KMS-11 (cell line): ENCODE results near the gene ARMS2.

Source experiments
- H2AFZ ChIP-seq: fragments of 200-600 bp; sonication (generic); 2 replicates; pipeline ENCODE4 v1.6.1; 2016; ENCODE audit warnings: antibody characterized with exemption, mixed run types, low read depth
- H3K27ac ChIP-seq: fragments of 200-600 bp; sonication (generic); 2 replicates; pipeline ENCODE4 v1.6.1; 2016; ENCODE audit warnings: mild to moderate bottlenecking, mixed run types
- H3K27me3 ChIP-seq: fragments of 200-600 bp; sonication (generic); 2 replicates; pipeline ENCODE4 v1.6.1; 2017; ENCODE audit warnings: mild to moderate bottlenecking, low read depth, mixed run types, moderate library complexity; ENCODE audit not compliant: insufficient read depth
- H3K36me3 ChIP-seq: fragments of 200-600 bp; sonication (generic); 2 replicates; pipeline ENCODE4 v1.6.1; 2017; ENCODE audit warnings: mild to moderate bottlenecking, mixed run types; ENCODE audit not compliant: insufficient read depth
- H3K4me1 ChIP-seq: fragments of 200-600 bp; sonication (generic); 2 replicates; pipeline ENCODE4 v1.6.1; 2016; ENCODE audit warnings: mild to moderate bottlenecking, low read depth, mixed run types; ENCODE audit not compliant: poor library complexity, severe bottlenecking
- H3K4me2 ChIP-seq: fragments of 200-600 bp; sonication (generic); 2 replicates; pipeline ENCODE4 v1.7.0; 2016; ENCODE audit warnings: mild to moderate bottlenecking, mixed run types
- H3K4me3 ChIP-seq: fragments of 200-600 bp; sonication (generic); IDR thresholded peaks from 2 replicates; pipeline ENCODE4 v1.6.1; 2017; ENCODE audit warnings: low read depth, low read length, mixed read lengths; ENCODE audit not compliant: insufficient read depth
- H3K79me2 ChIP-seq: fragments of 200-600 bp; sonication (generic); 2 replicates; pipeline ENCODE4 v1.6.1; 2016; ENCODE audit warnings: low read depth, mixed run types; ENCODE audit not compliant: insufficient read depth
- H3K9ac ChIP-seq: fragments of 200-600 bp; sonication (generic); 2 replicates; pipeline ENCODE4 v1.6.1; 2016; ENCODE audit warnings: mild to moderate bottlenecking, mixed run types
- H4K20me1 ChIP-seq: fragments of 200-600 bp; sonication (generic); 2 replicates; pipeline ENCODE4 v1.6.1; 2016; ENCODE audit warnings: mild to moderate bottlenecking, mixed run types; ENCODE audit not compliant: insufficient read depth
- TF ChIP-seq, protein P1 (sequence below): fragments of 200-600 bp; sonication (generic); conservative IDR thresholded peaks from 2 replicates; pipeline ENCODE4 v1.6.1; 2017; ENCODE audit warnings: low read depth, mild to moderate bottlenecking, antibody characterized with exemption, low read length, moderate library complexity, mixed read lengths

The ARMS2 gene

DNA sequence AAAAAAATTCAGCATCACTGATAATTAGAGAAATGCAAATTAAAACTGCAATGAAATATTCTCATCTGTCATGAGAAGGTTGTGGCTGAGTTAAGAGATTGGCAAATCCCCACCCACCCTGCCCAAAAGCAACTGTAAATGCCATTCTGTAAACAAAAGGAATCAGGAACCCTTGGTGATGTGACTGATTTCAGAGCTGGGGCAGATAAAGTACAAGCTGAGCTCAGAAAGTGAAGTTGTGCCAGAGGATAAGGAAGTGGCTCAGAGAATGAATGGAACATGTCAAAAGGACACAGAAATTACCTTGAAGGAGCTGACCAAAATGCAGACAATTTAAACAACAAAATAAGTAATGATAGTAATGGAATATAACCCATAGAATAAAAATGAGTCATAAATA, 32.7 kb upstream of the ARMS2 start:
- Histone ChIP-seq H2AFZ (no peak overlapping the region), H3K36me3 (no peaks in the 10 kb centered on the region), H3K9ac (no peak overlapping the region), H3K4me3 (no peak overlapping the region), H3K27ac (no peak overlapping the region), H3K79me2 (no peaks in the 10 kb centered on the region), H3K4me1 (no peaks in the 10 kb centered on the region), H3K27me3 (no peaks in the 10 kb centered on the region), H4K20me1 (no peaks in the 10 kb centered on the region), H3K4me2 (no peak overlapping the region)
- TF ChIP-seq, protein P1, sequence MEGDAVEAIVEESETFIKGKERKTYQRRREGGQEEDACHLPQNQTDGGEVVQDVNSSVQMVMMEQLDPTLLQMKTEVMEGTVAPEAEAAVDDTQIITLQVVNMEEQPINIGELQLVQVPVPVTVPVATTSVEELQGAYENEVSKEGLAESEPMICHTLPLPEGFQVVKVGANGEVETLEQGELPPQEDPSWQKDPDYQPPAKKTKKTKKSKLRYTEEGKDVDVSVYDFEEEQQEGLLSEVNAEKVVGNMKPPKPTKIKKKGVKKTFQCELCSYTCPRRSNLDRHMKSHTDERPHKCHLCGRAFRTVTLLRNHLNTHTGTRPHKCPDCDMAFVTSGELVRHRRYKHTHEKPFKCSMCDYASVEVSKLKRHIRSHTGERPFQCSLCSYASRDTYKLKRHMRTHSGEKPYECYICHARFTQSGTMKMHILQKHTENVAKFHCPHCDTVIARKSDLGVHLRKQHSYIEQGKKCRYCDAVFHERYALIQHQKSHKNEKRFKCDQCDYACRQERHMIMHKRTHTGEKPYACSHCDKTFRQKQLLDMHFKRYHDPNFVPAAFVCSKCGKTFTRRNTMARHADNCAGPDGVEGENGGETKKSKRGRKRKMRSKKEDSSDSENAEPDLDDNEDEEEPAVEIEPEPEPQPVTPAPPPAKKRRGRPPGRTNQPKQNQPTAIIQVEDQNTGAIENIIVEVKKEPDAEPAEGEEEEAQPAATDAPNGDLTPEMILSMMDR = no peak

DNA sequence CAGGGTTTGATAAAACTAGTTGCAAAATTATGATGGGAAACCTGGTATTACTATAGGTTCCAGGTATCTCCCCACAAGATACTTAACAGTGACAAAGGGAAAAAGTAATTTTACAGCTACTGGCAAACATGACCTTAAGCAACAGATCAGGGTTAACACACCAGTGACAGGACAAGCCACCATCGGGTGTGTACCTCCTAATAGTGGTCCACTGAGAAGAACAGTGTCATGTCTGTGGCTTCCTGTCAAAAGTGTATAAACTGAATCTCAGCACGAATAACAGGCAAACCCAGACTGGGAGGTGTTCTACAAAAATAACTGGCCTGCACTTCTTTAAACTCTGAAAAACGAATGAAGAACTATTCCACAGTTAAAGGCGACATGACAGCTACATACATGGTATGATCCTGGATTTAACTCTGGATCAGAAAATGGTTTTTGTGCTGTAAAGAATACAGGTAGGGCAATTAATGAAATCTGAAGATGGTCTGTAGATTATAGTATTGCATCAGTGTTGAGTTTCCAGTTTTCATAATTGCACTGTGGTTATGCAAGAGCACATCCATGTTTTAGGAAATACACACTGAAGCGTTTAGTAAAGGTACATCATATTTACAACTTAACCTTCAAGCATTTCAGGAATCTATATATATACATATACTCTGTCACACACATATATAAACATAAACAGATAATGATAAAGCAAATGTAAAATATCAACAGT, 32.0 kb upstream of the ARMS2 start:
- H4K20me1 ChIP-seq = no peaks in the 10 kb centered on the region
- H3K27me3 ChIP-seq = no peaks in the 10 kb centered on the region
- H3K79me2 ChIP-seq = no peaks in the 10 kb centered on the region
- no peak overlapping the region for H3K4me2 ChIP-seq
- H3K4me3 ChIP-seq = no peak overlapping the region
- H3K27ac ChIP-seq = no peak overlapping the region
- no peak overlapping the region for H2AFZ ChIP-seq
- no peak overlapping the region for H3K9ac ChIP-seq
- H3K4me1 ChIP-seq = no peaks in the 10 kb centered on the region
- TF ChIP-seq, protein P1 = no peak
- no peaks in the 10 kb centered on the region for H3K36me3 ChIP-seq

DNA sequence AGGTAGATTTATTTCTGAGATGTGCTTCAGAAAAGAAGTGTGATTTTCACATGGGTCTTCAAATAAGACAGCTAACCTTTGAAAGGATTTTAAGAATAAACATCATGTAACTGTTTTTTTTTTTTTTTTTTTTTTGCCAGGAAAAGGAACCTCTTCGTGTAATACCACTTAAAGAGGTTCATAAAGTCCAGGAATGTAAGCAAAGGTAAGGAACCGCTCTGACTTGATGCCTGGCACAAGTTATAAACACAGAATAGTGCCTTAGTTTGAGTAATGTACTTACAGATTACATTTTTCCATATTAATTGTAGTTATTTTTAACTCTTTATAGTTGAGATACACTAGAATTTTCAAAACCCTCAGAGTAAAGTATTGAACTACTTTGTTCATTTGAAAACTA, 30.4 kb upstream of the ARMS2 start:
- no peaks in the 10 kb centered on the region for H3K27me3 ChIP-seq
- H3K36me3 ChIP-seq = no peaks in the 10 kb centered on the region
- H3K4me2 ChIP-seq = no peak overlapping the region
- no peak overlapping the region for H3K27ac ChIP-seq
- H3K9ac ChIP-seq = no peak overlapping the region
- H2AFZ ChIP-seq = no peak overlapping the region
- no peaks in the 10 kb centered on the region for H4K20me1 ChIP-seq
- no peaks in the 10 kb centered on the region for H3K4me1 ChIP-seq
- TF ChIP-seq, protein P1 = no peak
- H3K79me2 ChIP-seq = no peaks in the 10 kb centered on the region
- no peak overlapping the region for H3K4me3 ChIP-seq

DNA sequence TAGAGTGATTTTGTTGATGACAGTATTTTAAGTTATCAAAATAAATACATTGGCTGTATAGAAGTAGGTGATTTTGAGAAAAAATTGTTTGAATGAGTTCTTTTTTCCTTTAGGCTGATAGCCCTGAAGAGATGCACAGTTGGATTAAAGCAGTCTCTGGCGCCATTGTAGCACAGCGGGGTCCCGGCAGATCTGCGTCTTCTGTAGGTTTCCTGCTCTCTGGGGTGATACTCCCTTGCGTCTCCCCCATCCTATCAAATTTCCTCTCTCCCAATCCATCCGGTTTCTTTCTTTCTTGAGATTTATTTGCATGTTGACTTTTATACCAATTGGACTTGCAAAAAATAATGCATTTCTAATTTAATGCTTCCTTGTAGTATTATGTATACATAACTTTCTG, 27.6 kb upstream of the ARMS2 start:
- Histone ChIP-seq H3K27me3 (no peaks in the 10 kb centered on the region), H4K20me1 (no peaks in the 10 kb centered on the region), H3K79me2 (no peaks in the 10 kb centered on the region), H2AFZ (no peak overlapping the region), H3K4me3 (no peak overlapping the region), H3K9ac (no peak overlapping the region), H3K4me1 (no peaks in the 10 kb centered on the region), H3K4me2 (no peak overlapping the region), H3K36me3 (no peaks in the 10 kb centered on the region), H3K27ac (no peak overlapping the region)
- TF ChIP-seq, protein P1 = no peak
